GM12874 (cell line): ENCODE results near the gene MKI67.

Source experiments
- CTCF ChIP-seq: IDR thresholded peaks from 2 replicates; pipeline ENCODE4 v1.5.1; 2011; ENCODE audit warnings: low read depth, mild to moderate bottlenecking, control low read depth, low read length, moderate library complexity; ENCODE audit not compliant: insufficient read depth

MKI67 gene

GRCh38 chr10:128167926-128168520, 41.8 kb upstream of the MKI67 start:
- TF ChIP-seq CTCF: no peak

- TF ChIP-seq CTCF: no peak
These were observed 39.9 kb upstream of the MKI67 start for GRCh38 chr10:128166151-128166550.

- TF ChIP-seq CTCF: no peak
These were observed 39.3 kb upstream of the MKI67 start for GRCh38 chr10:128165536-128165935.

GRCh38 chr10:128163701-128164100, 37.5 kb upstream of the MKI67 start:
- no peak for TF ChIP-seq CTCF

GRCh38 chr10:128161031-128161430, 34.8 kb upstream of the MKI67 start:
- no peak for TF ChIP-seq CTCF

- TF ChIP-seq CTCF: no peak
These were observed 34.1 kb upstream of the MKI67 start for GRCh38 chr10:128160297-128160711.

GRCh38 chr10:128158021-128158795, 32.0 kb upstream of the MKI67 start:
- TF ChIP-seq CTCF: no peak
